ENCODE measurements around the gene SPATA6. TPM values are rescaled to one million over a fixed set of nuclear protein-coding genes. Genes with fewer than 3 reads are reported as not detected.
A peak's percentile ranks its signal among the peaks of the same experiment; 100 is the strongest.
"Not testable (repeated sequence)": the region's sequence is repeated elsewhere in the genome, so short reads cannot be mapped to it uniquely, and the experiment has no call there.

The SPATA6 gene
- total RNA-seq, 2 donors from 2014 or later, result 4.5 to 6.2 TPM

GRCh38 chr1:48492392-48492791 lies 20.4 kb upstream of the SPATA6 start:
- Histone ChIP-seq H3K4me1 (no peaks in the 10 kb centered on the region), H3K36me3 (no peaks in the 10 kb centered on the region), H3K9me3 (no peaks in the 10 kb centered on the region), H3K27ac (no peak overlapping the region), H3K4me3 (no peak overlapping the region), H3K27me3 (no peaks in the 10 kb centered on the region)
- DNase-seq (ENCODE audit: low spot score), result no peak
- TF ChIP-seq, protein P1, sequence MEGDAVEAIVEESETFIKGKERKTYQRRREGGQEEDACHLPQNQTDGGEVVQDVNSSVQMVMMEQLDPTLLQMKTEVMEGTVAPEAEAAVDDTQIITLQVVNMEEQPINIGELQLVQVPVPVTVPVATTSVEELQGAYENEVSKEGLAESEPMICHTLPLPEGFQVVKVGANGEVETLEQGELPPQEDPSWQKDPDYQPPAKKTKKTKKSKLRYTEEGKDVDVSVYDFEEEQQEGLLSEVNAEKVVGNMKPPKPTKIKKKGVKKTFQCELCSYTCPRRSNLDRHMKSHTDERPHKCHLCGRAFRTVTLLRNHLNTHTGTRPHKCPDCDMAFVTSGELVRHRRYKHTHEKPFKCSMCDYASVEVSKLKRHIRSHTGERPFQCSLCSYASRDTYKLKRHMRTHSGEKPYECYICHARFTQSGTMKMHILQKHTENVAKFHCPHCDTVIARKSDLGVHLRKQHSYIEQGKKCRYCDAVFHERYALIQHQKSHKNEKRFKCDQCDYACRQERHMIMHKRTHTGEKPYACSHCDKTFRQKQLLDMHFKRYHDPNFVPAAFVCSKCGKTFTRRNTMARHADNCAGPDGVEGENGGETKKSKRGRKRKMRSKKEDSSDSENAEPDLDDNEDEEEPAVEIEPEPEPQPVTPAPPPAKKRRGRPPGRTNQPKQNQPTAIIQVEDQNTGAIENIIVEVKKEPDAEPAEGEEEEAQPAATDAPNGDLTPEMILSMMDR (IDR thresholded peaks at IDR 0.05), result no peak

DNA sequence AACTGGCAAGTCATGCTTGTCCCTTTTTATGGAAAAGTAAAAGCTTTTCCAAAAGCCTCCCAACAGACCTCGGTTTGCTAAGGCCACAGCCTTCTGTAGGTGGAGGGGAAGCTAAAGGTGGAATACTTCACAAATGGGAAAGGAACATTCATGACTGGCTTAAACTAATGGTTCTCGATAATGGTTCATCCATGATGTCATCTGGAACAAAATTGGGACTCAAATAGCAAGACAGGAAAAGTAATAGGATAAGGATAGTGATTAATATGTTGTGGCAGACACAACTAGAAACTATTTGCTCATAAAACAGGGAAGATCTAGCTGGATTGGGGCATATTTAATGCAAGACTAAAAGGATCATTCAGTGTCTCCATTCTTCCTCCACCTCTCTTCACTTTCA lies 16.7 kb upstream of the SPATA6 start:
- Histone ChIP-seq H3K4me1 (no peaks in the 10 kb centered on the region), H3K27me3 (no peaks in the 10 kb centered on the region), H3K27ac (no peak overlapping the region), H3K36me3 (no peaks in the 10 kb centered on the region), H3K9me3 (no peaks in the 10 kb centered on the region), H3K4me3 (no peak overlapping the region)
- DNase-seq (ENCODE audit: low spot score), result no peak
- TF ChIP-seq, protein P1 (IDR thresholded peaks at IDR 0.05), result no peak

- Histone ChIP-seq H3K27ac (no peak overlapping the region), H3K4me3 (no peak overlapping the region), H3K9me3 (no peaks in the 10 kb centered on the region), H3K4me1 (no peaks in the 10 kb centered on the region), H3K36me3 (no peaks in the 10 kb centered on the region), H3K27me3 (no peaks in the 10 kb centered on the region)
- DNase-seq (ENCODE audit: low spot score), result no peak
- TF ChIP-seq, protein P1 (IDR thresholded peaks at IDR 0.05), result no peak
Observed at GRCh38 chr1:48480504-48480903, 8.5 kb upstream of the SPATA6 start.

DNA sequence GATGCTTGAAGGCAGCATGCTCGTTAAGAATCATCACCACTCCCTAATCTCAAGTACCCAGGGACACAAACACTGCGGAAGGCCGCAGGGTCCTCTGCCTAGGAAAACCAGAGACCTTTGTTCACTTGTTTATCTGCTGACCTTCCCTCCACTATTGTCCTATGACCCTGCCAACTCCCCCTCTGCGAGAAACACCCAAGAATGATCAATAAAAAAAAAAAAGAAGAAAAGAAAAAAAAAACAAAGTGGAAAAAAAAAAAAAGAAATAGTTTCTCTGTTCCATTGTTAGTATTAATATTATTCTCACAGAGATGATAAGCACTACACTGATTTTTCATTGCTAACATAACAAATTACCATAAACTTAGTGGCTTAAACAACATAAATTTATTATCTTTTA lies 8.0 kb upstream of the SPATA6 start:
- H3K4me1 ChIP-seq; H3K27me3 ChIP-seq; H3K27ac ChIP-seq; DNase-seq (ENCODE audit: low spot score); H3K36me3 ChIP-seq; H3K9me3 ChIP-seq; H3K4me3 ChIP-seq: not testable (repeated sequence)

DNA sequence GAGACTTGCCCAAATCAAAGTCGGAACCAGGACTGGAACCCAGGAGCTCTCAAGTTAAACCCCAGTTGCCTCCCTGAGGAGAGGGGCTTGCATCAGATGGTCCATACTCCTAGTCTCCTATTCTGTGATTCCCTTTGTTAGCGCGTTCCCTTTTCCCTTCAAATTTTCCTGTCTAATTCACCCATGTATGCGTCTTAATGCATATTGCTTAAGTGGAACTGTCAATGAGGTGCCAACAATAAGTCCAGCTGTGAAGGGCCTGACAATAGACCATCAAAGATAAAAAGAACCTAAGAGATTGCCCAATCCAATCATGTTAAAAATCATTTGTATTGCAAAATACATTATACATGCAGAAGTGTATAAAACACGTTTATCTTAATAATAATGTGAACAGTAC lies 634 bp upstream of the SPATA6 start:
- no peaks in the 10 kb centered on the region for H3K36me3 ChIP-seq
- peak overlapping the region; percentile 91 to 94 for H3K27ac ChIP-seq
- peak overlapping the region; percentile 89 to 91 for H3K4me3 ChIP-seq
- H3K27me3 ChIP-seq, result no peaks in the 10 kb centered on the region
- TF ChIP-seq, protein P1 (IDR thresholded peaks at IDR 0.05), result no peak
- H3K4me1 ChIP-seq, result peaks cover 0 to 31% of the 10 kb centered on the region in 2 donors
- no peak for DNase-seq (ENCODE audit: low spot score)
- H3K9me3 ChIP-seq, result no peaks in the 10 kb centered on the region

- TF ChIP-seq, protein P1 (IDR thresholded peaks at IDR 0.05), result no peak
- no peak for DNase-seq (ENCODE audit: low spot score)
Observed at GRCh38 chr1:48470950-48471690, 884 bp downstream of the SPATA6 start.

More at GRCh38 chr1:48470950-48471690, 884 bp downstream of the SPATA6 start:
- H3K9me3 ChIP-seq, result no peaks in the 10 kb centered on the region
- H3K4me3 ChIP-seq, result peak overlapping the region; percentile 89 to 91
- peak overlapping the region; percentile 91 to 94 for H3K27ac ChIP-seq
- no peaks in the 10 kb centered on the region for H3K36me3 ChIP-seq
- peaks cover 0 to 31% of the 10 kb centered on the region in 2 donors for H3K4me1 ChIP-seq
- H3K27me3 ChIP-seq, result no peaks in the 10 kb centered on the region
